GM10266 (cell line): ENCODE measurements around the gene MIER2.
"Not testable (repeated sequence)": the region's sequence is repeated elsewhere in the genome, so short reads cannot be mapped to it uniquely, and the experiment has no call there.

Experiments
- DNase-seq: peaks from one replicate; pipeline ENCODE4 v3.0.0; 2012; ENCODE audit errors: extremely low spot score
- CTCF ChIP-seq: IDR thresholded peaks from 2 replicates; pipeline ENCODE4 v1.5.1; 2012; ENCODE audit warnings: mild to moderate bottlenecking, low read depth; ENCODE audit not compliant: control insufficient read depth, insufficient read depth; ENCODE audit errors: missing control alignments

The MIER2 gene

GRCh38 chr19:359653-359925, 15.0 kb upstream of the MIER2 start:
- TF ChIP-seq CTCF = no peak
- no peak for DNase-seq

GRCh38 chr19:355536-355935, 10.9 kb upstream of the MIER2 start:
- DNase-seq = not testable (repeated sequence)

GRCh38 chr19:355134-355533, 10.5 kb upstream of the MIER2 start:
- no peak for TF ChIP-seq CTCF
- DNase-seq = no peak

GRCh38 chr19:351976-352625, 7.5 kb upstream of the MIER2 start:
- TF ChIP-seq CTCF = no peak
- DNase-seq = no peak

GRCh38 chr19:347946-348861, 3.6 kb upstream of the MIER2 start:
- no peak for TF ChIP-seq CTCF
- no peak for DNase-seq

- TF ChIP-seq CTCF = no peak
- DNase-seq = no peak
Measured at GRCh38 chr19:345320-345879, 804 bp upstream of the MIER2 start.

- TF ChIP-seq CTCF = no peak
Measured at GRCh38 chr19:343941-344624, 513 bp downstream of the MIER2 start.

More at GRCh38 chr19:343941-344624, 513 bp downstream of the MIER2 start:
- DNase-seq = peak; percentile 58
